Kidney (tissue), 14 donors: ENCODE measurements around the gene CATSPERE. TPM values are rescaled to one million over a fixed set of nuclear protein-coding genes. Genes with fewer than 3 reads are reported as not detected.
"Not testable (repeated sequence)": the region's sequence is repeated elsewhere in the genome, so short reads cannot be mapped to it uniquely, and the experiment has no call there.

Experiments
- DNase-seq, 5 donors: peaks; one replicate each; pipeline ENCODE4 v3.0.0-alpha.2; 2013 to 2020
- FAIRE-seq: peaks from 2 replicates; lab custom pipeline; 2012; peaks lifted over from hg19 to GRCh38; lab: Jason Lieb, UNC
- H3K27ac ChIP-seq, 2 donors: one replicate each; pipeline ENCODE4 v1.7.0; 2013; ENCODE audit warnings: low read depth in 2 of 2, low read length in 2 of 2, inconsistent platforms in 1 of 2
- H3K27me3 ChIP-seq: one replicate; pipeline ENCODE4 v1.7.1; 2013; ENCODE audit warnings: low read length, inconsistent platforms; ENCODE audit not compliant: control insufficient read depth, insufficient read depth
- H3K36me3 ChIP-seq, 3 donors: one replicate each; pipeline versions ENCODE4 v1.7.0 to v1.7.1; 2013; ENCODE audit warnings: low read length in 3 of 3, control low read depth in 1 of 3, inconsistent platforms in 1 of 3; ENCODE audit not compliant: insufficient read depth in 3 of 3, control insufficient read depth in 2 of 3
- H3K4me1 ChIP-seq, 3 donors: one replicate each; pipeline versions ENCODE4 v1.7.0 to v1.7.1; 2013; ENCODE audit warnings: low read length in 3 of 3, inconsistent platforms in 1 of 3, low read depth in 1 of 3; ENCODE audit not compliant: control insufficient read depth in 2 of 3, insufficient read depth in 2 of 3
- H3K4me3 ChIP-seq, 3 donors: one replicate each; pipeline versions ENCODE4 v1.7.0 to v1.8.1; 2013; ENCODE audit warnings: low read length in 3 of 3, control low read depth in 1 of 3, inconsistent platforms in 1 of 3
- H3K9ac ChIP-seq, 3 donors: one replicate each; pipeline versions ENCODE4 v1.7.0 to v1.7.1; 2013; ENCODE audit warnings: low read length in 3 of 3, control low read depth in 1 of 3, inconsistent platforms in 1 of 3
- H3K9me3 ChIP-seq, 3 donors: one replicate each; pipeline versions ENCODE4 v1.7.0 to v1.7.1; 2013; ENCODE audit warnings: low read length in 3 of 3, control low read depth in 1 of 3, inconsistent platforms in 1 of 3; ENCODE audit not compliant: control insufficient read depth in 2 of 3, insufficient read depth in 1 of 3
- intact Hi-C: fragments of 100-400 bp; cut with DNase I; formaldehyde crosslinking; loops from one replicate; pipeline ENCODE4 v1.11.1; 2022
- polyA plus RNA-seq: library from polyadenylated mRNA; stranded (reverse); fragments of 350-450 nt; fragmentation: Illumina TruSeq; extraction: RNeasy Lipid Tissue Mini Kit (QIAGEN cat#74804); gene quantifications from one replicate; pipeline ENCODE4 v1.2.3, GENCODE V29; 2014; ENCODE audit warnings: low read depth, low replicate concordance; ENCODE audit not compliant: insufficient read depth
- total RNA-seq: library from RNA; stranded (reverse); fragmentation: NEBNext Ultra II Directional; extraction: Animal tissue kit (Norgen Biotek cat#: 25700); gene quantifications from one replicate; pipeline ENCODE4 v1.2.1, GENCODE V29; 2021
- TF ChIP-seq, protein P1 (sequence below): IDR thresholded peaks from 3 replicates; pipeline ENCODE4 v1.5.1; 2012; ENCODE audit warnings: mild to moderate bottlenecking, moderate library complexity, borderline replicate concordance; ENCODE audit not compliant: insufficient read depth; ENCODE audit errors: extremely low read depth
- donor health status: control.
- donor health status: control.
- donor health status: control.
- donor health status: control.
- donor health status: control.
- donor health status: DM: yes; HTN: yes; CAD: no.
- donor health status: Normal renal cell carcinoma (clear cell type).

The CATSPERE gene
- total and polyA plus RNA-seq, 2 donors from 2014 or later = 0.73 to 2.5 TPM

DNA sequence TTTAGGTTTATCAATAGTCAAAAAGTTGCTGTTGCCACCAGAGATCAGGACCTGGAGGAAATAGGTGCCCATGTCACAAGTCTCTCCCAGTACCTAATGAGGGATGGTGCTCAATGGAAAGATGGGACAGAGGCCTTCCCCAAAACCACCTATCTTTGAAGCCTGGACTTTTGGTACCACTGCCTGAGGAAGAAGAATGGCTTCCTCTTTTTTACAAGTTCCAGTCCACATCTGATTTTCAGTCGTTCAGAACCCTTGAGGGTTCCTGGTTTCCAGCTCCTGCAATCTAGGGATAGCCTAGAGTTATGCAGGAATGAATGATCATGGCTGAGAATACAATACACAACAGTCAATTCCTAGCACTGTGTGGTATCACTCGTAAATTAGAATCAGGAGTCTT lies 5.7 kb downstream of the CATSPERE start:
- intact Hi-C loops = no loop called here
- FAIRE-seq = no peak
- Histone ChIP-seq H3K36me3 (no peaks in the 10 kb centered on the region), H3K27ac (no peak overlapping the region), H3K4me1 (no peaks in the 10 kb centered on the region), H3K4me3 (no peak overlapping the region), H3K9ac (no peak overlapping the region), H3K27me3 (no peaks in the 10 kb centered on the region), H3K9me3 (peaks cover 0 to 4% (median 0%) of the 10 kb centered on the region in 3 donors)
- no peak for DNase-seq
- TF ChIP-seq, protein P1, sequence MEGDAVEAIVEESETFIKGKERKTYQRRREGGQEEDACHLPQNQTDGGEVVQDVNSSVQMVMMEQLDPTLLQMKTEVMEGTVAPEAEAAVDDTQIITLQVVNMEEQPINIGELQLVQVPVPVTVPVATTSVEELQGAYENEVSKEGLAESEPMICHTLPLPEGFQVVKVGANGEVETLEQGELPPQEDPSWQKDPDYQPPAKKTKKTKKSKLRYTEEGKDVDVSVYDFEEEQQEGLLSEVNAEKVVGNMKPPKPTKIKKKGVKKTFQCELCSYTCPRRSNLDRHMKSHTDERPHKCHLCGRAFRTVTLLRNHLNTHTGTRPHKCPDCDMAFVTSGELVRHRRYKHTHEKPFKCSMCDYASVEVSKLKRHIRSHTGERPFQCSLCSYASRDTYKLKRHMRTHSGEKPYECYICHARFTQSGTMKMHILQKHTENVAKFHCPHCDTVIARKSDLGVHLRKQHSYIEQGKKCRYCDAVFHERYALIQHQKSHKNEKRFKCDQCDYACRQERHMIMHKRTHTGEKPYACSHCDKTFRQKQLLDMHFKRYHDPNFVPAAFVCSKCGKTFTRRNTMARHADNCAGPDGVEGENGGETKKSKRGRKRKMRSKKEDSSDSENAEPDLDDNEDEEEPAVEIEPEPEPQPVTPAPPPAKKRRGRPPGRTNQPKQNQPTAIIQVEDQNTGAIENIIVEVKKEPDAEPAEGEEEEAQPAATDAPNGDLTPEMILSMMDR = no peak

DNA sequence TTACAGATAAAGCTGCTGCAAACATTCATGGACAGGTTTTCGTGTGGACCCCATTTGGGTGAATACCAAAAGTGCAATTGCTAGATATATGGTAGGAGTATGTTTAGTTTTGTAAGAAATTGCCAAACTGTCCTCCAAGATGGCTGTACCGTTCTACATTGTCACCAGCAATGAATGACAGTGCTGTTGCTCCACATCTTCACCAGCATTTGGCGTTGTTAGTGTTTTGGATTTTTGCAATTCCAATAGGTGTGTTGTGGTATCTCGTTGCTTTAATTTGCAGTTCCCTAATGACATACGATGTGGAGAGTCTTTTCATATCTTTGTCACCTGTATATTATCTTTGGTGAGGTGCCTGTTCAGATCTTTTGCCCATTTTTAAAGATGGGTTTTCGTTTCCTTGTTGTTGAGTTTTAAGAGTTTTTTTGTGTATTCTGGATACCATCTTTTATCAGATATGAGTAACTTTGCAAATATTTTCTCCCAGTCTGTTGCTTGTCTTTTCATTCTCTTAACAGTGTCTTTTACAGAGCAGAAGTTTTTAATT lies 12.1 kb downstream of the CATSPERE start:
- no peaks in the 10 kb centered on the region for H3K27me3 ChIP-seq
- intact Hi-C loops = no loop called here
- H3K9me3 ChIP-seq = no peaks in the 10 kb centered on the region
- DNase-seq (no peak), FAIRE-seq (no peak)
- no peaks in the 10 kb centered on the region for H3K36me3 ChIP-seq
- no peaks in the 10 kb centered on the region for H3K4me1 ChIP-seq
- TF ChIP-seq, protein P1 = no peak
- H3K9ac ChIP-seq = no peak overlapping the region
- H3K27ac ChIP-seq = no peak overlapping the region
- H3K4me3 ChIP-seq = no peak overlapping the region

DNA sequence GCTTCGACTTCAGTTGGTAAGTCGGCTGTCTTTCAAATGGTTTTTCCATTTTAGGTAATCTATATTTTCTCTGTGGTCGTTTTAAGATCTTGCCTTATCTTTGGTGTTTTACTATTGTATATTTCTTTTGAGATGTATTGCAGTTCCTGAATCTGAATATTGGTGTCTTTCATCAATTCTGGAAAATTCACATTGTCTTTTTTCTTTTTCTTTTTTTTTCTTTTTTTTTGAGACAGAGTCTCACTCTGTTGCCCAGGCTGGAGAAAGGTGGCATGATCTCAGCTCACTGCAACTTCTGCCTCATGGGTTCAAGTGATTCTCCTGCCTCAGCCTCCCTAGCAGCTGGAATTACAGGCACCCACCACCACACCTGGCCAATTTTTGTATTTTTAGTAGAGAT lies 23.9 kb downstream of the CATSPERE start:
- H3K9me3 ChIP-seq, DNase-seq, H3K27me3 ChIP-seq, H3K4me3 ChIP-seq, H3K27ac ChIP-seq, H3K9ac ChIP-seq, H3K4me1 ChIP-seq, intact Hi-C loops, FAIRE-seq, H3K36me3 ChIP-seq: not testable (repeated sequence)

DNA sequence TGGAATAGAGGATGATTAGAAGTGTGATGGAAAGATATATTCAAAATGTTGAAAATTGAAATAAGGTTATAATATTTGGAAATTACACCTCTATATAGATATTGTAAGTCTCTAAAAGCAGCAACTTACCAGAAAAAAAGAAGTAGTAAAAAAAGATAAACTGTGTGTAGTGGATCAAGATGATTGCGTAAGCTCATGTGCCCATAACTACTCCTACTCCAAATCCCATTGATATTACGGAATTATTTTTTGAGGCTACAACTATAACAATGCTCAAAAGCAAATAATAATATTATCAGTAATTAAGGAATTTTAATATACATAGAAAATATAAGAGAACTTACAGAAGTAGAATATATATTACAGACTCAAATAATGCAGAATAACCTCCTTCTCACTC lies 33.6 kb downstream of the CATSPERE start:
- intact Hi-C loops = no loop called here
- FAIRE-seq (no peak), DNase-seq (no peak)
- no peaks in the 10 kb centered on the region for H3K9me3 ChIP-seq
- H3K36me3 ChIP-seq = no peaks in the 10 kb centered on the region
- no peaks in the 10 kb centered on the region for H3K27me3 ChIP-seq
- no peak overlapping the region for H3K9ac ChIP-seq
- TF ChIP-seq, protein P1 = no peak
- H3K4me1 ChIP-seq = no peaks in the 10 kb centered on the region
- H3K27ac ChIP-seq = no peak overlapping the region
- H3K4me3 ChIP-seq = no peak overlapping the region
